GM23338 (cell line): Measurements from ENCODE around the gene CIT. TPM values are rescaled to one million over a fixed set of nuclear protein-coding genes. Genes with fewer than 3 reads are reported as not detected.

Experiments
- ATAC-seq: fragments of 200-7000 bp; cut with Tn5 transposase; 3 replicates; pipeline ENCODE4 v1.9.1; 2020
- DNase-seq: peaks from one replicate; pipeline ENCODE4 v3.0.0-alpha.2; 2015; ENCODE audit warnings: low spot score
- H2AFZ ChIP-seq: fragments of 200-600 bp; sonication (generic); 2 replicates; pipeline ENCODE4 v1.8.0; 2016; ENCODE audit warnings: antibody characterized with exemption, mild to moderate bottlenecking, moderate library complexity
- H3F3A ChIP-seq: fragments of 200-600 bp; sonication (generic); replicated peaks from 2 replicates; pipeline ENCODE4 v1.8.0; 2017; ENCODE audit warnings: antibody characterized with exemption, mixed run types, low read depth
- H3K27ac ChIP-seq: fragments of 200-600 bp; sonication (generic); 2 replicates; pipeline ENCODE4 v1.6.1; 2016; ENCODE audit warnings: low read depth
- H3K27me3 ChIP-seq: fragments of 200-600 bp; sonication (generic); 2 replicates; pipeline ENCODE4 v1.8.0; 2016; ENCODE audit warnings: mild to moderate bottlenecking, mixed run types, moderate library complexity; ENCODE audit not compliant: insufficient read depth
- H3K36me3 ChIP-seq: fragments of 200-600 bp; sonication (generic); 2 replicates; pipeline ENCODE4 v1.8.0; 2016; ENCODE audit warnings: mild to moderate bottlenecking; ENCODE audit not compliant: insufficient read depth
- H3K4me1 ChIP-seq: fragments of 200-600 bp; sonication (generic); 2 replicates; pipeline ENCODE4 v1.8.0; 2016; ENCODE audit warnings: mild to moderate bottlenecking, moderate library complexity; ENCODE audit not compliant: insufficient read depth
- H3K4me2 ChIP-seq: fragments of 200-600 bp; sonication (generic); 2 replicates; pipeline ENCODE4 v1.7.1; 2017; ENCODE audit warnings: mixed run types
- H3K4me3 ChIP-seq: fragments of 200-600 bp; sonication (generic); 2 replicates; pipeline ENCODE4 v1.6.1; 2016; ENCODE audit warnings: mixed run types
- H3K79me2 ChIP-seq: fragments of 200-600 bp; sonication (generic); replicated peaks from 2 replicates; pipeline ENCODE4 v1.8.0; 2017; ENCODE audit warnings: mild to moderate bottlenecking; ENCODE audit not compliant: insufficient read depth
- H3K9me2 ChIP-seq: fragments of 200-600 bp; sonication (generic); 2 replicates; pipeline ENCODE4 v1.8.0; 2017; ENCODE audit not compliant: insufficient read depth
- H4K20me1 ChIP-seq: fragments of 200-600 bp; sonication (generic); replicated peaks from 2 replicates; pipeline ENCODE4 v1.8.0; 2017; ENCODE audit warnings: mild to moderate bottlenecking; ENCODE audit not compliant: insufficient read depth
- H3K27ac Mint-ChIP-seq: 2 replicates; pipeline ENCODE4 v1.8.0; 2020; ENCODE audit warnings: inconsistent platforms, mild to moderate bottlenecking, moderate library complexity, mixed read lengths
- H3K27me3 Mint-ChIP-seq: 3 replicates; pipeline ENCODE4 v1.8.0; 2022; ENCODE audit warnings: low read depth, mild to moderate bottlenecking, moderate library complexity, mixed read lengths, inconsistent platforms; ENCODE audit not compliant: insufficient read depth, poor library complexity
- H3K36me3 Mint-ChIP-seq: 3 replicates; pipeline ENCODE4 v1.8.0; 2021; ENCODE audit warnings: low read depth, mild to moderate bottlenecking, inconsistent platforms, moderate library complexity, mixed read lengths
- H3K4me1 Mint-ChIP-seq: 3 replicates; pipeline ENCODE4 v1.8.0; 2020; ENCODE audit warnings: mild to moderate bottlenecking, inconsistent platforms, mixed read lengths
- H3K4me3 Mint-ChIP-seq: 3 replicates; pipeline ENCODE4 v1.8.0; 2021; ENCODE audit warnings: moderate library complexity, mild to moderate bottlenecking, inconsistent platforms, mixed read lengths
- H3K9me3 Mint-ChIP-seq: 3 replicates; pipeline ENCODE4 v1.8.0; 2020; ENCODE audit warnings: moderate library complexity, mild to moderate bottlenecking, inconsistent platforms, mixed read lengths
- CREB1 ChIP-seq: fragments of 250-450 bp; sonication (Bioruptor Pico); IDR thresholded peaks from 2 replicates; pipeline ENCODE4 v1.5.0; 2020; ENCODE audit warnings: low read depth, mild to moderate bottlenecking, moderate library complexity
- EZH2phosphoT487 ChIP-seq: fragments of 200-600 bp; sonication (generic); IDR thresholded peaks from one replicate; pipeline ENCODE4 v1.8.1; 2018; ENCODE audit warnings: antibody characterized with exemption; ENCODE audit not compliant: unreplicated experiment
- JUNB ChIP-seq: IDR thresholded peaks from one replicate; pipeline ENCODE4 v1.6.1; 2016; ENCODE audit warnings: antibody characterized with exemption; ENCODE audit not compliant: unreplicated experiment
- NANOG ChIP-seq: IDR thresholded peaks from 2 replicates; pipeline ENCODE4 v1.6.1; 2016; ENCODE audit warnings: antibody characterized with exemption, borderline replicate concordance
- polyA plus RNA-seq: library from polyadenylated mRNA; unstranded; fragments of >200 nt; fragmentation: Nextera tagmentation; extraction: Ambion mirVana; gene quantifications from 2 replicates; pipeline ENCODE4 v1.2.1, GENCODE V29; 2016
- total RNA-seq: library from RNA; depleted of rRNA; stranded (reverse); fragments of >200 nt; shearing (Covaris generic); gene quantifications from 2 replicates; pipeline ENCODE4 v1.2.3, GENCODE V29; 2014
- TF ChIP-seq, protein P1 (sequence below): IDR thresholded peaks from one replicate; pipeline ENCODE4 v1.6.1; 2018; ENCODE audit warnings: antibody characterized with exemption; ENCODE audit not compliant: unreplicated experiment
- TF ChIP-seq, protein P2 (sequence below), 2 experiments: fragments of 200-600 bp in 1 of 2; sonication (generic) in 1 of 2; conservative IDR thresholded peaks; 2 replicates each; pipeline versions ENCODE4 v1.5.1 to v1.6.1; 2016 to 2017; ENCODE audit warnings: antibody characterized with exemption in 2 of 2, low read depth in 2 of 2, mild to moderate bottlenecking in 2 of 2, moderate library complexity in 1 of 2
- TF ChIP-seq, protein P3 (sequence below): IDR thresholded peaks from 2 replicates; pipeline ENCODE4 v1.6.1; 2016; ENCODE audit warnings: antibody characterized with exemption

Gene CIT
- total and polyA plus RNA-seq, 2 experiments from 2014 or later = 9.7 to 47.8 TPM

GRCh38 chr12:119838826-119839600 lies 38.1 kb downstream of the CIT start (continued):
- TF ChIP-seq, protein P1, sequence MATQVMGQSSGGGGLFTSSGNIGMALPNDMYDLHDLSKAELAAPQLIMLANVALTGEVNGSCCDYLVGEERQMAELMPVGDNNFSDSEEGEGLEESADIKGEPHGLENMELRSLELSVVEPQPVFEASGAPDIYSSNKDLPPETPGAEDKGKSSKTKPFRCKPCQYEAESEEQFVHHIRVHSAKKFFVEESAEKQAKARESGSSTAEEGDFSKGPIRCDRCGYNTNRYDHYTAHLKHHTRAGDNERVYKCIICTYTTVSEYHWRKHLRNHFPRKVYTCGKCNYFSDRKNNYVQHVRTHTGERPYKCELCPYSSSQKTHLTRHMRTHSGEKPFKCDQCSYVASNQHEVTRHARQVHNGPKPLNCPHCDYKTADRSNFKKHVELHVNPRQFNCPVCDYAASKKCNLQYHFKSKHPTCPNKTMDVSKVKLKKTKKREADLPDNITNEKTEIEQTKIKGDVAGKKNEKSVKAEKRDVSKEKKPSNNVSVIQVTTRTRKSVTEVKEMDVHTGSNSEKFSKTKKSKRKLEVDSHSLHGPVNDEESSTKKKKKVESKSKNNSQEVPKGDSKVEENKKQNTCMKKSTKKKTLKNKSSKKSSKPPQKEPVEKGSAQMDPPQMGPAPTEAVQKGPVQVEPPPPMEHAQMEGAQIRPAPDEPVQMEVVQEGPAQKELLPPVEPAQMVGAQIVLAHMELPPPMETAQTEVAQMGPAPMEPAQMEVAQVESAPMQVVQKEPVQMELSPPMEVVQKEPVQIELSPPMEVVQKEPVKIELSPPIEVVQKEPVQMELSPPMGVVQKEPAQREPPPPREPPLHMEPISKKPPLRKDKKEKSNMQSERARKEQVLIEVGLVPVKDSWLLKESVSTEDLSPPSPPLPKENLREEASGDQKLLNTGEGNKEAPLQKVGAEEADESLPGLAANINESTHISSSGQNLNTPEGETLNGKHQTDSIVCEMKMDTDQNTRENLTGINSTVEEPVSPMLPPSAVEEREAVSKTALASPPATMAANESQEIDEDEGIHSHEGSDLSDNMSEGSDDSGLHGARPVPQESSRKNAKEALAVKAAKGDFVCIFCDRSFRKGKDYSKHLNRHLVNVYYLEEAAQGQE = no peak
- no peak for TF ChIP-seq EZH2phosphoT487

DNA sequence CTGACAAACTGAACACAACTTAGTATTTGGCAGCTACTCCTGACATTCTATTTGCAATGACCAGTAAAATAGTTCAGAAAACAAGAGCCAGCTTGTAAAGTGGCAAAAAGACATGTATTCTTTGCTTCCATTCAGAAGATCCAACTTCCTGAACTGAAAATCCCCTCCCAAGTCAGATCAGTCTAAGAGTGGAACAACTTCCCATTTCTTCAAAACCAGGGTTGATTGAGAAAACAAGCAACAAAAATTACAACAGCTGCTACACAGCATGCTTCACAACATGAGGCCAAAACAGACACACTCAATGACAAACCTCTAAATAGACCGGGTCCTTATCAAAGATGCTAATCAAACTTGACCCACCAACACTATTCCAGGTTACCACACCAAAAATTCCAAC lies 40.3 kb downstream of the CIT start:
- DNase-seq = no peak
- Mint-ChIP-seq H3K27me3 (no peaks in the 10 kb centered on the region), H3K9me3 (no peaks in the 10 kb centered on the region), H3K4me1 (no peaks in the 10 kb centered on the region), H3K4me3 (no peak overlapping the region), H3K27ac (no peak overlapping the region), H3K36me3 (peaks cover 40% of the 10 kb centered on the region)
- Histone ChIP-seq H3K9me2 (no peaks in the 10 kb centered on the region), H3K27me3 (no peaks in the 10 kb centered on the region), H3F3A (no peaks in the 10 kb centered on the region), H3K4me2 (no peak overlapping the region), H3K4me1 (no peaks in the 10 kb centered on the region), H3K4me3 (no peak overlapping the region), H3K36me3 (peaks cover 8% of the 10 kb centered on the region; the same call in 1 of the 2 replicates), H3K27ac (no peak overlapping the region), H4K20me1 (peaks cover 12% of the 10 kb centered on the region; the same call in 1 of the 2 replicates), H2AFZ (no peak overlapping the region), H3K79me2 (peaks cover 3% of the 10 kb centered on the region; the same call in 1 of the 2 replicates)
- ATAC-seq = no peak
- TF ChIP-seq NANOG (no peak), JUNB (no peak), CREB1 (CRISPR knock-in tag) (no peak)
- TF ChIP-seq, protein P1 = no peak
- TF ChIP-seq, protein P2, sequence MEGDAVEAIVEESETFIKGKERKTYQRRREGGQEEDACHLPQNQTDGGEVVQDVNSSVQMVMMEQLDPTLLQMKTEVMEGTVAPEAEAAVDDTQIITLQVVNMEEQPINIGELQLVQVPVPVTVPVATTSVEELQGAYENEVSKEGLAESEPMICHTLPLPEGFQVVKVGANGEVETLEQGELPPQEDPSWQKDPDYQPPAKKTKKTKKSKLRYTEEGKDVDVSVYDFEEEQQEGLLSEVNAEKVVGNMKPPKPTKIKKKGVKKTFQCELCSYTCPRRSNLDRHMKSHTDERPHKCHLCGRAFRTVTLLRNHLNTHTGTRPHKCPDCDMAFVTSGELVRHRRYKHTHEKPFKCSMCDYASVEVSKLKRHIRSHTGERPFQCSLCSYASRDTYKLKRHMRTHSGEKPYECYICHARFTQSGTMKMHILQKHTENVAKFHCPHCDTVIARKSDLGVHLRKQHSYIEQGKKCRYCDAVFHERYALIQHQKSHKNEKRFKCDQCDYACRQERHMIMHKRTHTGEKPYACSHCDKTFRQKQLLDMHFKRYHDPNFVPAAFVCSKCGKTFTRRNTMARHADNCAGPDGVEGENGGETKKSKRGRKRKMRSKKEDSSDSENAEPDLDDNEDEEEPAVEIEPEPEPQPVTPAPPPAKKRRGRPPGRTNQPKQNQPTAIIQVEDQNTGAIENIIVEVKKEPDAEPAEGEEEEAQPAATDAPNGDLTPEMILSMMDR (conservative IDR thresholded peaks at IDR 0.05; ENCODE audit: low read depth in 2 of 2) = no peak
- TF ChIP-seq, protein P3, sequence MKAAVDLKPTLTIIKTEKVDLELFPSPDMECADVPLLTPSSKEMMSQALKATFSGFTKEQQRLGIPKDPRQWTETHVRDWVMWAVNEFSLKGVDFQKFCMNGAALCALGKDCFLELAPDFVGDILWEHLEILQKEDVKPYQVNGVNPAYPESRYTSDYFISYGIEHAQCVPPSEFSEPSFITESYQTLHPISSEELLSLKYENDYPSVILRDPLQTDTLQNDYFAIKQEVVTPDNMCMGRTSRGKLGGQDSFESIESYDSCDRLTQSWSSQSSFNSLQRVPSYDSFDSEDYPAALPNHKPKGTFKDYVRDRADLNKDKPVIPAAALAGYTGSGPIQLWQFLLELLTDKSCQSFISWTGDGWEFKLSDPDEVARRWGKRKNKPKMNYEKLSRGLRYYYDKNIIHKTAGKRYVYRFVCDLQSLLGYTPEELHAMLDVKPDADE = no peak
